GM23248 (cell line): ENCODE data around the gene SMIM3. TPM values are rescaled to one million over a fixed set of nuclear protein-coding genes. Genes with fewer than 3 reads are reported as not detected.
A peak's percentile ranks its signal among the peaks of the same experiment; 100 is the strongest.
"Not testable (repeated sequence)": the region's sequence is repeated elsewhere in the genome, so short reads cannot be mapped to it uniquely, and the experiment has no call there.

ENCODE experiments used
- DNase-seq: peaks from one replicate; pipeline ENCODE4 v3.0.0-alpha.2; 2015
- H2AFZ ChIP-seq: fragments of 200-600 bp; sonication (generic); 2 replicates; pipeline ENCODE4 v1.6.1; 2016; ENCODE audit warnings: antibody characterized with exemption
- H3F3A ChIP-seq: fragments of 200-600 bp; sonication (generic); 2 replicates; pipeline ENCODE4 v1.6.1; 2016; ENCODE audit warnings: mild to moderate bottlenecking, antibody characterized with exemption, mixed run types; ENCODE audit not compliant: insufficient read depth
- H3K27ac ChIP-seq: fragments of 200-600 bp; sonication (generic); 2 replicates; pipeline ENCODE4 v1.5.1; 2016; ENCODE audit warnings: mild to moderate bottlenecking
- H3K27me3 ChIP-seq: fragments of 200-600 bp; sonication (generic); replicated peaks from 2 replicates; pipeline ENCODE4 v1.6.1; 2016; ENCODE audit warnings: mild to moderate bottlenecking; ENCODE audit not compliant: insufficient read depth
- H3K36me3 ChIP-seq: fragments of 200-600 bp; sonication (generic); 2 replicates; pipeline ENCODE4 v1.6.1; 2016; ENCODE audit warnings: low read depth, mild to moderate bottlenecking
- H3K4me1 ChIP-seq: fragments of 200-600 bp; sonication (generic); 2 replicates; pipeline ENCODE4 v1.6.1; 2016; ENCODE audit warnings: mild to moderate bottlenecking; ENCODE audit not compliant: insufficient read depth
- H3K4me2 ChIP-seq: fragments of 200-600 bp; sonication (generic); one replicate; pipeline ENCODE4 v1.6.1; 2016; ENCODE audit warnings: mild to moderate bottlenecking; ENCODE audit not compliant: unreplicated experiment
- H3K4me3 ChIP-seq: fragments of 200-600 bp; sonication (generic); 2 replicates; pipeline ENCODE4 v1.5.1; 2016; ENCODE audit warnings: mild to moderate bottlenecking
- H3K79me2 ChIP-seq: fragments of 200-600 bp; sonication (generic); 2 replicates; pipeline ENCODE4 v1.6.1; 2016; ENCODE audit warnings: mild to moderate bottlenecking; ENCODE audit not compliant: insufficient read depth
- H3K9ac ChIP-seq: fragments of 200-600 bp; sonication (generic); 2 replicates; pipeline ENCODE4 v1.6.1; 2016; ENCODE audit warnings: mild to moderate bottlenecking
- H3K9me2 ChIP-seq: fragments of 200-600 bp; sonication (generic); 2 replicates; pipeline ENCODE4 v1.6.1; 2016; ENCODE audit warnings: mixed run types, mild to moderate bottlenecking, moderate library complexity; ENCODE audit not compliant: insufficient read depth
- H3K9me3 ChIP-seq: fragments of 200-600 bp; sonication (generic); one replicate; pipeline ENCODE4 v1.6.1; 2017; ENCODE audit warnings: low read depth
- H4K20me1 ChIP-seq: fragments of 200-600 bp; sonication (generic); 2 replicates; pipeline ENCODE4 v1.6.0; 2016; ENCODE audit not compliant: insufficient read depth
- EZH2 ChIP-seq: fragments of 200-600 bp; sonication (generic); IDR thresholded peaks from 2 replicates; pipeline ENCODE4 v1.6.1; 2018; ENCODE audit warnings: antibody characterized with exemption, mild to moderate bottlenecking; ENCODE audit not compliant: insufficient read depth, poor library complexity, severe bottlenecking
- EZH2phosphoT487 ChIP-seq: fragments of 200-600 bp; sonication (generic); IDR thresholded peaks from 2 replicates; pipeline ENCODE4 v1.6.1; 2018; ENCODE audit warnings: antibody characterized with exemption, moderate library complexity, mild to moderate bottlenecking, low read depth; ENCODE audit not compliant: insufficient read depth
- WGBS, 2 experiments: methylation state at CpG; one replicate each; pipeline ENCODE4 v1.1.6; 2015 to 2017; ENCODE audit warnings: low lambda C conversion rate in 2 of 2, low coverage in 1 of 2; ENCODE audit errors: missing lambda C conversion rate in 2 of 2; 5-methylcytosine and 5-hydroxymethylcytosine counted together
- in situ Hi-C: fragments of 300-500 bp; cut with MboI; formaldehyde crosslinking; loops from 2 replicates; pipeline ENCODE4 v1.15.0; 2020
- polyA plus RNA-seq: library from polyadenylated mRNA; unstranded; fragments of >200 nt; fragmentation: Nextera tagmentation; extraction: Ambion mirVana; gene quantifications from 2 replicates; pipeline ENCODE4 v1.2.1, GENCODE V29; 2016
- total RNA-seq: library from RNA; depleted of rRNA; stranded (reverse); fragments of >200 nt; shearing (Covaris generic); gene quantifications from 2 replicates; pipeline ENCODE4 v1.2.3, GENCODE V29; 2014

The SMIM3 gene
- total and polyA plus RNA-seq, 2 experiments from 2014 or later = 73.8 to 88.3 TPM

GRCh38 chr5:150788977-150789376, 10.4 kb downstream of the SMIM3 start:
- in situ Hi-C loops = no loop called here
- Histone ChIP-seq H3K4me2 (peak overlapping the region; percentile 28), H3K9me2 (no peaks in the 10 kb centered on the region), H3K27me3 (no peaks in the 10 kb centered on the region), H3K27ac (peak overlapping the region; percentile 82), H3K4me1 (peaks cover 50% of the 10 kb centered on the region), H2AFZ (no peak overlapping the region), H3K4me3 (no peak overlapping the region), H3K36me3 (no peaks in the 10 kb centered on the region), H3K9me3 (no peaks in the 10 kb centered on the region), H3K9ac (no peak overlapping the region), H3F3A (peaks cover 76% of the 10 kb centered on the region), H3K79me2 (peaks cover 96% of the 10 kb centered on the region), H4K20me1 (no peaks in the 10 kb centered on the region)
- TF ChIP-seq EZH2 (no peak), EZH2phosphoT487 (no peak)
- no peak for DNase-seq

GRCh38 chr5:150789450-150789849, 10.9 kb downstream of the SMIM3 start:
- Histone ChIP-seq H3K27ac (peak overlapping the region; percentile 82), H3K4me2 (peak overlapping the region; percentile 67), H3K9ac (no peak overlapping the region), H3K27me3 (no peaks in the 10 kb centered on the region), H3F3A (peaks cover 75% of the 10 kb centered on the region), H4K20me1 (no peaks in the 10 kb centered on the region), H3K9me2 (no peaks in the 10 kb centered on the region), H3K9me3 (no peaks in the 10 kb centered on the region), H2AFZ (no peak overlapping the region), H3K4me1 (peaks cover 45% of the 10 kb centered on the region), H3K36me3 (no peaks in the 10 kb centered on the region), H3K4me3 (peak overlapping the region; percentile 37), H3K79me2 (peaks cover 96% of the 10 kb centered on the region)
- no peak for DNase-seq
- no peak for TF ChIP-seq EZH2
- TF ChIP-seq EZH2phosphoT487 = no peak
- in situ Hi-C loops = no loop called here
- WGBS, 2 experiments = 92 to 96% methylated on average over 6 of the region's 6 CpGs

- Histone ChIP-seq H3K4me2 (peak overlapping the region; percentile 67), H2AFZ (no peak overlapping the region), H3K79me2 (peaks cover 96% of the 10 kb centered on the region), H3K27ac (peak overlapping the region; percentile 82), H3K4me3 (peak overlapping the region; percentile 47), H3K9me2 (no peaks in the 10 kb centered on the region), H3F3A (peaks cover 68% of the 10 kb centered on the region), H3K36me3 (no peaks in the 10 kb centered on the region), H3K9ac (peak overlapping the region; percentile 60), H3K27me3 (no peaks in the 10 kb centered on the region), H3K4me1 (peaks cover 40% of the 10 kb centered on the region), H4K20me1 (no peaks in the 10 kb centered on the region), H3K9me3 (no peaks in the 10 kb centered on the region)
- in situ Hi-C loops = no loop called here
- TF ChIP-seq EZH2phosphoT487 (no peak), EZH2 (no peak)
- peak; percentile 100 for DNase-seq
- 26 to 28% methylated on average over 7 of the region's 7 CpGs for WGBS, 2 experiments
Observed at GRCh38 chr5:150789943-150790611, 11.5 kb downstream of the SMIM3 start.

- H3K79me2 ChIP-seq = peaks cover 96% of the 10 kb centered on the region
- in situ Hi-C loops = no loop called here
- no peak for TF ChIP-seq EZH2
- no peak for TF ChIP-seq EZH2phosphoT487
- no peak overlapping the region for H2AFZ ChIP-seq
- no peaks in the 10 kb centered on the region for H3K9me2 ChIP-seq
- H3F3A ChIP-seq = peaks cover 60% of the 10 kb centered on the region
- peaks cover 40% of the 10 kb centered on the region for H3K4me1 ChIP-seq
- H3K36me3 ChIP-seq = peaks cover 8% of the 10 kb centered on the region
- peak overlapping the region; percentile 56 for H3K4me2 ChIP-seq
- peak overlapping the region; percentile 82 for H3K27ac ChIP-seq
- no peaks in the 10 kb centered on the region for H4K20me1 ChIP-seq
- no peaks in the 10 kb centered on the region for H3K27me3 ChIP-seq
- H3K4me3 ChIP-seq = no peak overlapping the region
- DNase-seq = peak; percentile 32
- H3K9ac ChIP-seq = no peak overlapping the region
- no peaks in the 10 kb centered on the region for H3K9me3 ChIP-seq
Observed at GRCh38 chr5:150791536-150791935, 13.0 kb downstream of the SMIM3 start.

- H3K4me1 ChIP-seq = peaks cover 40% of the 10 kb centered on the region
- H4K20me1 ChIP-seq, H3K9ac ChIP-seq, in situ Hi-C loops, H3K9me2 ChIP-seq, H3K9me3 ChIP-seq, H3K4me2 ChIP-seq, H2AFZ ChIP-seq, H3K27ac ChIP-seq, DNase-seq, H3K27me3 ChIP-seq, H3K4me3 ChIP-seq: not testable (repeated sequence)
- H3F3A ChIP-seq = peaks cover 66% of the 10 kb centered on the region
- peaks cover 82% of the 10 kb centered on the region for H3K79me2 ChIP-seq
- WGBS, 2 experiments = 91 to 94% methylated on average over 2 of the region's 2 CpGs
- peaks cover 16% of the 10 kb centered on the region for H3K36me3 ChIP-seq
Observed at GRCh38 chr5:150793423-150793888, 14.9 kb downstream of the SMIM3 start.
